Fibroblast of skin of left quadriceps (primary cell): ENCODE results near the gene AP3S2.
"Not testable (repeated sequence)": the region's sequence is repeated elsewhere in the genome, so short reads cannot be mapped to it uniquely, and the experiment has no call there.

Source experiments
- DNase-seq, 2 experiments: peaks; one replicate each; pipeline ENCODE4 v3.0.0-alpha.2; 2013; ENCODE audit warnings: low read depth in 2 of 2

Gene AP3S2

DNA sequence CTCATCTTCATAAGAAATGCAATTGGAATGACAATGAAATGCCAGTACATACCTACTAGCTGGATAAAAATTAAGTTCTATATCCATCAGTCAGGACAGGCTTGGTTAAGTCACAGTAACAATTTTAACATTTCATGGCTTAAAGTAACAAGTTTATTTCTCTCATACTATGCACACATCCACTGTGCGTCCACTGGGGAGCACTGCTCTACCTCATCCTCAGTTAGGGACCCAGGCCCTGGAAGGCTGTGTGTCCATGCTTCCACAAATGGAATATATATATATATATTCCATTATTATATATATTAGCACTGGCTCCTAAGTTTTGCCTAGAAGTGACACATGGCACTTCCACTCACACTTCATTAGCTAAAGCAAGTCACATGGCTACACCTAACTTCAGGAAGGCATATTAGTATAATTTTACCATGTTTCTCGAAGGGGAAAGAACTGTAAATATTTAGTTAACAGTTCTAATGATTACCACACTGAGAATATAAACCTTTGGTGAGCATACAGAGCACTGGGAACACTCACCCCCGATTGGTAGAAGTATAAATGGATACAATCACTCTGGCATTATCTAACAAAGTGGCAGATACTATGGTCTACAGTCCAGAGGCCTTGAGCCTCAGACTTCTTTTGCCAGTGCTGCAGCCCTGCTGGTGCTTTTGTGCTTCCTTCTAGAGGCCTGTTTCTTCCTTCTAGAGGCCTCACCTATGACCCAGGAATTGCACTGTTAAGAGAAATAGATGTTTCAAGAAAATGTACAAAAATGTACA, 28.6 kb downstream of the AP3S2 start:
- no peak for DNase-seq

GRCh38 chr15:89863918-89864317, 29.9 kb downstream of the AP3S2 start:
- DNase-seq, result no peak

GRCh38 chr15:89860891-89861290, 32.9 kb downstream of the AP3S2 start:
- DNase-seq, result no peak

GRCh38 chr15:89860431-89860830, 33.4 kb downstream of the AP3S2 start:
- DNase-seq, result no peak

DNA sequence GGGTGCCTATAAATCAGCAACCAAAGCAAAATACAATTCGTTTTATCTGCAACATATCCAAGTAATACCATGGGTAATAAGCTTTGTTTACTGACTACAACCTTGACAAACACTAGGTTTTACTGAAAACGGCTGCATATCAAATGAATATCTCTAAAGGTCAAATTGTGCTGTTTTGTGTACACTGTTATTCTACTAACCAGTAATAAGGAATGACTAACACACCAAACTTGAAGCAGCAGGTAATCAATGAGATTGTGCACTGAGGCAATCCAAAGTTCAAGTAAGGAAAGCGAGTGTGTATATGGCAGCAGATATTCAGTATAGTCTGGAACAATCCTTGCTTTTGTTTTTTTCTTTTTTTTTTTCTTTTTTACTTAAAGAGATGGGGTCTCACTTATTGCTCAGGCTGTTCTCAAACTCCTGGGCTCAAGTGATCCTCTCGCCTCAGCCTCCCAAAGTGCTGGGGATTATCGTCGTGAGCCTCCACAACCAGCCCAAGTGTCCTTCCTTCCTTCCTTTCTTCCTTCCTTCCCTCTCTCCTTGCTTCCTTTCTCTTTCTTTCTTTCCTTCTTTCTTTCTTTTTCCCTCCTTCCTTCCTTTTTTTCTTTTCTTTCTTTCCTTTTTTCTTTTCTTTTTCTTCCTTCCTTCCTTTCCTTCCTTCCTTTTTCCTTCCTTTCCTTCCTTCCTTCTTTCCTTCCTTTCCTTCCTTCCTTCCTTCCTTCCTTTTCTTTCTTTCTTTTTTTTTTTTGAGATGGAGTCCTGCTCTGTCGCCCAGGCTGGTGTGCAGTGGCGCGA, 34.9 kb downstream of the AP3S2 start:
- DNase-seq, result no peak

- no peak for DNase-seq
Observed at GRCh38 chr15:89857673-89858072, 36.1 kb downstream of the AP3S2 start.

DNA sequence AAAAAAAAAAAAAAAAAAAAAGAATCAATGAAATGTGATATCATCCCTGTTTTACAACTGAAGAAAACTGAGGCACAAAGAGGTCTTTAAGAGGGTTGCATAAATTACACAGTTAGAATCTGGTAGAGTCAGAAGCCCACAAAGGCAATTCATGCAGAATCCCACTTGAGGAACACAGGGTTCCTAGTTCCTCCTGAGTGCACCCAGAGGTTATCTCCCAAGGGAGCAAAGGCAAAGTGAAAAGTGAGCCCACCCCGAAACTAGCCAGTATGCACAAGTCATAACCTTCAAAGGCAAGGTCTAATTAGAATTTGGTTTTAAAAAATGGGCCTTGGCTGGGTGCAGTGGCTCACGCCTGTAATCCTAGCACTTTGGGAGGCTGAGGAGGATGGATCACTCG, 37.8 kb downstream of the AP3S2 start:
- no peak for DNase-seq

DNA sequence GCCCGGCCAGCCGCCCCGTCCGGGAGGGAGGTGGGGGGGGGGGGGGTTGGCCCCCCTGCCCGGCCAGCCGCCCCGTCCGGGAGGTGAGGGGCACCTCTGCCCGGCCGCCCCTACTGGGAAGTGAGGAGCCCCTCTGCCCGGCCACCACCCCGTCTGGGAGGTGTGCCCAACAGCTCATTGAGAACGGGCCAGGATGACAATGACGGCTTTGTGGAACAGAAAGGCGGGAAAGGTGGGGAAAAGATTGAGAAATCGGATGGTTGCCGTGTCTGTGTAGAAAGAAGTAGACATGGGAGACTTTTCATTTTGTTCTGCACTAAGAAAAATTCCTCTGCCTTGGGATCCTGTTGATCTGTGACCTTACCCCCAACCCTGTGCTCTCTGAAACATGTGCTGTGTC, 38.9 kb downstream of the AP3S2 start:
- DNase-seq, result not testable (repeated sequence)

GRCh38 chr15:89852342-89852995, 41.3 kb downstream of the AP3S2 start:
- no peak for DNase-seq

GRCh38 chr15:89851673-89852341, 42.0 kb downstream of the AP3S2 start:
- DNase-seq, result no peak

DNA sequence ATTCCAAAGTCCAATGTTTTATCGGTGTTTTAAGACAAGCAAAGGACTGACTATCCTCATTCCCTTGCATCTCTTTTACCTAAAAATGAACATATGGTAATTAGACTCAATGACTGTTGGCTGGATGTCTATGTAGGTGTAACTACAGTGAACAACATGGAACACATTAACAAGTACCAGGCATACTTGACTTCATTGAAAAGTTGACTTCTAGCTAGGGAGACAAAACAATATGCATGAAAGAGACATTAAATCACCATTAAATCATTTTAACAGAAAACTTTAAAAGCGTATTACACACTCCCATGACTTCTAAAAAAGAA, 44.9 kb downstream of the AP3S2 start:
- DNase-seq, result no peak

- no peak for DNase-seq
Observed at GRCh38 chr15:89847101-89847500, 46.7 kb downstream of the AP3S2 start.

DNA sequence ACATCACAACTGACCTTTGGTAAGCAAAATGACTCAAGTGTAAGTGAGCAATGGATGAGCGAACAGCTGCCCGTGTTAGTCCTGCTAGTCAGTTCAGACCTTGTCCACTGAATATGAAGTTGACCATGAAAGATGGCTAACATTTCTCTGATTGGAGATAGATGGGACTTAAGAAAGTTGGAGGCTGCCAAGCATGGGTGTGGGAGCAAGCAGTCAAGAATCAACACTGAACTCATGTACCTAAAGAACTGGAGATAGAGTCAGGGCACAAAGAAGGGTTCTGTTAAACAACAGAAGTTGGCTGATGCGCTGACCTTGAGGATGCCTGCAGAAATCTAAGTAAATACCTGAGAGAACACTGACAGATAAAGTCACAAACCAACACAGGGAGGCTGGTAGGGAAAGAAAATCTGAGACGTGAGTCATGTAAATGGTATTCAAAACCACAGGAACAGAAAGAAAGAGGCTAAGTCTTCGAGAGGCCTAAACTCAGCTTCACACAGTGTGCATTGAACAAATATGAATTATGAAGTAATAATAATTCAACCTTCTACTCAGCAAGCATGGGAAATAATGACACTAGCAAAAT, 48.4 kb downstream of the AP3S2 start:
- peak; percentile 86 to 88 for DNase-seq

DNA sequence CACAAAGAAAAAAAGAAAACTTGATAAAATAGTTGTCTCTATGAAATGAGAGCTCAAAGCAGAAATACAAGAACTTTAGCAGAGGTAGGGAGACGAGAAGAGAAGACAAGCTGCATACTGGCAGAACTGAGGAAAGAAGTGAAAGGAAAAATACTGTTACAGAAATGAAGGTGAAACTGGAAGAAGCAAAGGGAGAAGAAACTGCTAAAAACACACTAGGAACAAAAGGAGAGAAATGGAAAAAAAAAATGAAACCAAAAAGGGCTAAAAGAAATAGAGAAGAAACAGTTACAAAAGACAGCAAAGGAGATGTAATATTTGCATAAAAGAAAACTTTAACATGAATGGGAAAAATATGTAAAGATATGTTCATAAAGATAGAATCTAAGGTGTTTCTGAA, 51.8 kb downstream of the AP3S2 start:
- no peak for DNase-seq

- no peak for DNase-seq
Observed at GRCh38 chr15:89841306-89841705, 52.5 kb downstream of the AP3S2 start.

GRCh38 chr15:89839167-89839810, 54.5 kb downstream of the AP3S2 start:
- DNase-seq, result no peak

DNA sequence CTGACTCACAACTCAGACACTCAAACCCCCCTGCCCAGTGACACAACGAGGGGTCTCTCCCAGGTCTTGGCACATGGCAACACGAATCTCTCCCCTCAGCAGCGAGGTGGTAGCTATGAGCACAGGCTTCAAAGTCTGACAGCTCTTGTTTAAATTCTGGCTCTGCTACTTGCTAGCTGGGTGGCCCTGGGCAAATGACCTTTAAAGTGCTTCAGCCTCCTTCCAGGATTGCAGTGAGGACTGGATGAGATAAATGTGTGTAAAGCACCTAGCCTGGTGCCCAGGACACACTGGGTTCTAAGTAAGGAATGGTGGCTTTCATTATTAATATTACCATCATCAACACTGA, 56.0 kb downstream of the AP3S2 start:
- DNase-seq, result no peak

- peak in 1 of 2 experiments; percentile 16 for DNase-seq
Observed at GRCh38 chr15:89837134-89837829, 56.5 kb downstream of the AP3S2 start.

- DNase-seq, result peak; percentile 95
Observed at GRCh38 chr15:89836267-89837133, 57.3 kb downstream of the AP3S2 start.

DNA sequence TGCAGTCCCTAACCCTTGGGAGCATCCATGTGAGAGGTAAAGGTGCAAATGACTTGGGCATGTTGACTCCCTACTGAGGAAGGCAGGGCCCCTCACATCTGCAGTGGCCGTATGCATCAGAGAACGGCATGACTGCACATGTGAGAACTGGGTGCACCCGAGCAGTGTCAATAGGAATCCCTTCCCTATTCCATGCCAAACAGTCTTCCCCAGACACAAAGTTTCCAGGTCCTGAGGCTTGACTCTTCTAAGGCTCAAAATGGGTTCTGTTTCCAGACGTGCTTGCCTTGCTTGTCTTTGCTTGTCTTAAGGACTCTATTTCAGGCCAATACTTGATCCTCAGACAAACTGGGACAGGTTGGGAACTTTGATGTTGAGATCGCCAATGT, 58.6 kb downstream of the AP3S2 start:
- no peak for DNase-seq
